BLaER1 (cell line): ENCODE data around the gene GLUD1.
"Not testable (repeated sequence)": the region's sequence is repeated elsewhere in the genome, so short reads cannot be mapped to it uniquely, and the experiment has no call there.

Experiments used
- H3K27ac ChIP-seq: shearing (Covaris generic); formaldehyde crosslinking; 2 replicates; pipeline ENCODE4 v1.8.1; 2022
- H3K27me3 ChIP-seq: shearing (Covaris generic); formaldehyde crosslinking; 2 replicates; pipeline ENCODE4 v1.8.1; 2022
- H3K36me3 ChIP-seq: shearing (Covaris generic); formaldehyde crosslinking; 2 replicates; pipeline ENCODE4 v1.8.1; 2022
- H3K4me1 ChIP-seq: shearing (Covaris generic); formaldehyde crosslinking; 2 replicates; pipeline ENCODE4 v1.8.1; 2022
- H3K4me2 ChIP-seq: shearing (Covaris generic); formaldehyde crosslinking; 2 replicates; pipeline ENCODE4 v1.8.1; 2022
- H3K4me3 ChIP-seq: shearing (Covaris generic); formaldehyde crosslinking; 2 replicates; pipeline ENCODE4 v1.8.1; 2022
- H3K9ac ChIP-seq: shearing (Covaris generic); formaldehyde crosslinking; 2 replicates; pipeline ENCODE4 v1.8.1; 2022
- H3K9me3 ChIP-seq: shearing (Covaris generic); formaldehyde crosslinking; 2 replicates; pipeline ENCODE4 v1.8.1; 2022
- H4K20me1 ChIP-seq: shearing (Covaris generic); formaldehyde crosslinking; 2 replicates; pipeline ENCODE4 v1.8.1; 2022
- Cebpa-rat ChIP-seq: shearing (Covaris generic); IDR thresholded peaks from 2 replicates; pipeline ENCODE4 v1.8.1; 2022

GLUD1 gene

GRCh38 chr10:87085537-87085936 lies 9.1 kb downstream of the GLUD1 start:
- TF ChIP-seq Cebpa-rat = no peak
- Histone ChIP-seq H4K20me1 (peaks cover 73% of the 10 kb centered on the region), H3K27me3 (no peaks in the 10 kb centered on the region), H3K36me3 (peaks cover 43% of the 10 kb centered on the region), H3K27ac (no peak overlapping the region), H3K9me3 (peaks cover 34% of the 10 kb centered on the region), H3K4me3 (no peak overlapping the region), H3K4me2 (no peak overlapping the region), H3K4me1 (no peaks in the 10 kb centered on the region), H3K9ac (no peak overlapping the region)

- not testable (repeated sequence) for H3K4me1 ChIP-seq
- peaks cover 47% of the 10 kb centered on the region for H3K36me3 ChIP-seq
Observed at GRCh38 chr10:87084291-87084782, 10.3 kb downstream of the GLUD1 start.

GRCh38 chr10:87083576-87084290 lies 10.9 kb downstream of the GLUD1 start:
- H3K27ac ChIP-seq, H3K4me1 ChIP-seq, H3K9ac ChIP-seq, H3K4me2 ChIP-seq, H3K27me3 ChIP-seq, H3K4me3 ChIP-seq: not testable (repeated sequence)
- Histone ChIP-seq H3K9me3 (peaks cover 45% of the 10 kb centered on the region), H4K20me1 (peaks cover 61% of the 10 kb centered on the region), H3K36me3 (peaks cover 43% of the 10 kb centered on the region)

More at GRCh38 chr10:87084291-87084782, 10.3 kb downstream of the GLUD1 start:
- Histone ChIP-seq H4K20me1 (peaks cover 63% of the 10 kb centered on the region), H3K9me3 (peaks cover 44% of the 10 kb centered on the region)
- H3K27me3 ChIP-seq, H3K27ac ChIP-seq, H3K9ac ChIP-seq, H3K4me3 ChIP-seq, H3K4me2 ChIP-seq: not testable (repeated sequence)

GRCh38 chr10:87082219-87082618 lies 12.4 kb downstream of the GLUD1 start:
- peaks cover 57% of the 10 kb centered on the region for H4K20me1 ChIP-seq
- not testable (repeated sequence) for H3K4me2 ChIP-seq, H3K27ac ChIP-seq

GRCh38 chr10:87081574-87081973 lies 13.1 kb downstream of the GLUD1 start:
- Histone ChIP-seq H3K9me3 (peaks cover 34% of the 10 kb centered on the region), H3K36me3 (peaks cover 39% of the 10 kb centered on the region), H4K20me1 (peaks cover 55% of the 10 kb centered on the region)
- H3K27me3 ChIP-seq, H3K9ac ChIP-seq, H3K27ac ChIP-seq, H3K4me2 ChIP-seq, H3K4me3 ChIP-seq, H3K4me1 ChIP-seq: not testable (repeated sequence)

More at GRCh38 chr10:87082219-87082618, 12.4 kb downstream of the GLUD1 start:
- not testable (repeated sequence) for H3K4me3 ChIP-seq, H3K4me1 ChIP-seq, H3K27me3 ChIP-seq, H3K9ac ChIP-seq
- Histone ChIP-seq H3K36me3 (peaks cover 41% of the 10 kb centered on the region), H3K9me3 (peaks cover 39% of the 10 kb centered on the region)

- not testable (repeated sequence) for H3K27ac ChIP-seq, H3K4me1 ChIP-seq, H3K4me2 ChIP-seq, H3K27me3 ChIP-seq, H3K4me3 ChIP-seq, H3K9ac ChIP-seq
- peaks cover 42% of the 10 kb centered on the region for H3K36me3 ChIP-seq
- H3K9me3 ChIP-seq = peaks cover 34% of the 10 kb centered on the region
- H4K20me1 ChIP-seq = peaks cover 57% of the 10 kb centered on the region
Observed at GRCh38 chr10:87080621-87081020, 14.0 kb downstream of the GLUD1 start.

- Histone ChIP-seq H3K4me1 (no peaks in the 10 kb centered on the region), H3K27me3 (no peaks in the 10 kb centered on the region), H3K9me3 (peaks cover 34% of the 10 kb centered on the region), H4K20me1 (peaks cover 47% of the 10 kb centered on the region), H3K4me2 (no peak overlapping the region), H3K4me3 (no peak overlapping the region), H3K27ac (no peak overlapping the region), H3K9ac (no peak overlapping the region), H3K36me3 (peaks cover 50% of the 10 kb centered on the region)
- TF ChIP-seq Cebpa-rat = no peak
Observed at GRCh38 chr10:87079106-87079836, 15.4 kb downstream of the GLUD1 start.

GRCh38 chr10:87076421-87076820 lies 18.2 kb downstream of the GLUD1 start:
- H3K4me3 ChIP-seq, H3K9ac ChIP-seq, H3K4me1 ChIP-seq, H3K27me3 ChIP-seq, H3K4me2 ChIP-seq, H3K27ac ChIP-seq: not testable (repeated sequence)
- H4K20me1 ChIP-seq = peaks cover 30% of the 10 kb centered on the region
- H3K36me3 ChIP-seq = peaks cover 63% of the 10 kb centered on the region
- peaks cover 18% of the 10 kb centered on the region for H3K9me3 ChIP-seq

GRCh38 chr10:87072449-87072848 lies 22.2 kb downstream of the GLUD1 start:
- H4K20me1 ChIP-seq = peaks cover 18% of the 10 kb centered on the region
- no peaks in the 10 kb centered on the region for H3K9me3 ChIP-seq
- no peak overlapping the region for H3K27ac ChIP-seq
- TF ChIP-seq Cebpa-rat = no peak
- no peak overlapping the region for H3K9ac ChIP-seq
- no peak overlapping the region for H3K4me3 ChIP-seq
- no peaks in the 10 kb centered on the region for H3K4me1 ChIP-seq
- H3K4me2 ChIP-seq = no peak overlapping the region
- H3K27me3 ChIP-seq = no peaks in the 10 kb centered on the region
- peaks cover 85% of the 10 kb centered on the region for H3K36me3 ChIP-seq

- Histone ChIP-seq H3K36me3 (peaks cover 100% of the 10 kb centered on the region), H3K27ac (no peak overlapping the region), H3K9me3 (no peaks in the 10 kb centered on the region), H3K4me3 (no peak overlapping the region), H3K27me3 (no peaks in the 10 kb centered on the region), H3K9ac (no peak overlapping the region), H3K4me2 (no peak overlapping the region), H4K20me1 (no peaks in the 10 kb centered on the region; the same call in none of the 2 replicates), H3K4me1 (no peaks in the 10 kb centered on the region)
- no peak for TF ChIP-seq Cebpa-rat
Observed at GRCh38 chr10:87068281-87068680, 26.4 kb downstream of the GLUD1 start.
